HFF-Myc (cell line): ENCODE measurements around the gene DNALI1.
"Not testable (repeated sequence)": the region's sequence is repeated elsewhere in the genome, so short reads cannot be mapped to it uniquely, and the experiment has no call there.

Source experiments
- DNase-seq: peaks from one replicate; pipeline ENCODE4 v3.0.0-alpha.2; 2011; ENCODE audit warnings: low read depth; ENCODE audit errors: extremely low read depth
- H3K4me3 ChIP-seq: replicated peaks from 2 replicates; pipeline ENCODE4 v1.5.1; 2011; ENCODE audit warnings: low read depth, mild to moderate bottlenecking, control low read depth, low read length
- CTCF ChIP-seq: IDR thresholded peaks from 2 replicates; pipeline ENCODE4 v1.5.1; 2012; ENCODE audit warnings: mild to moderate bottlenecking, low read depth, low read length, control low read depth; ENCODE audit errors: missing control alignments

The DNALI1 gene

GRCh38 chr1:37570528-37571334, 14.0 kb downstream of the DNALI1 start:
- H3K4me3 ChIP-seq: no peak overlapping the region

DNA sequence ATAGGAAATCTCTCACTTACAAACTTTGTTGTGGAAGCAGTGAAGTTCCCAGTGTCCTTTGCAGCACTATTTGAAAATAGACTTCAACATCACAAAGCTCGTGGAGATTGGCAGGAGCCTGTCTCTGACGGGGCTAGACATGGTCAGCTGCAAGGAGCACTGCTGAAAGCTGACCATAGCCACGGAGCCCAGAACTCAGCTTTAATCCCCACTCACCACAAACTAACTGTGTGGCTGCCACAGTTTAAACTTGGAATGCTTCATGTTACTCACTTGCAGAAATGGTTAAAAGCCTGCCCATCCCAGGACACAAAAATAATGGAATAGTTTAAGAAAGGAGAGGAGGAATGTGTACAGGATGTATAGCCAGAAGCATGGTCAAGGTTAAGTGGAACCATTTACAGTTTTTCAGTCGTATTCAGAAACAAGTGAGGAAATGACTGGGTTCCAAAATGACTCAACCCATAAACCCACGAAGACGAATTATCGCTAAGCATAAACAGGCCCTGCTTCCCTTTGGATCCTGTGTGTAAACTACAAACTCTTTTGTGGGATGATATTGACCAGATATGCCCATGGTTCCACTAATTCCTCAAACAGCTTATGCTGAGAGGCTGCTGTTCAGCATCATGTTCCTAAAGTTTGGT, 18.2 kb downstream of the DNALI1 start:
- peak; percentile 86 for DNase-seq
- no peak for TF ChIP-seq CTCF
- no peak overlapping the region for H3K4me3 ChIP-seq

More at GRCh38 chr1:37570528-37571334, 14.0 kb downstream of the DNALI1 start:
- no peak for DNase-seq
- no peak for TF ChIP-seq CTCF

- no peak for DNase-seq
- H3K4me3 ChIP-seq: no peak overlapping the region
Measured at GRCh38 chr1:37575692-37576091, 19.0 kb downstream of the DNALI1 start.

GRCh38 chr1:37584544-37584943, 27.8 kb downstream of the DNALI1 start:
- H3K4me3 ChIP-seq, DNase-seq: not testable (repeated sequence)

More at GRCh38 chr1:37575692-37576091, 19.0 kb downstream of the DNALI1 start:
- no peak for TF ChIP-seq CTCF

GRCh38 chr1:37588939-37589338, 32.2 kb downstream of the DNALI1 start:
- no peak for TF ChIP-seq CTCF
- DNase-seq: no peak
- H3K4me3 ChIP-seq: no peak overlapping the region

- DNase-seq: no peak
- TF ChIP-seq CTCF: no peak
- peak overlapping the region; percentile 76 for H3K4me3 ChIP-seq
Measured at GRCh38 chr1:37593726-37594125, 37.0 kb downstream of the DNALI1 start.

GRCh38 chr1:37595440-37596181, 38.9 kb downstream of the DNALI1 start, which contains the start of gene GNL2:
Gene GNL2, minus strand, starts transcription at chr1:37595937. Its CDS starts 115 bp downstream, at chr1:37595822.
- no peak for TF ChIP-seq CTCF
- H3K4me3 ChIP-seq: peak within 1 kb of the TSS; percentile 76
- DNase-seq: peak; percentile 87
